NCI-H510A (cell line): ENCODE measurements around the gene HECTD4.
"Not testable (repeated sequence)": the region's sequence is repeated elsewhere in the genome, so short reads cannot be mapped to it uniquely, and the experiment has no call there.

ENCODE experiments used
- DNase-seq: peaks from one replicate; lab custom pipeline; 2025; lab: John Stamatoyannopoulos, UW

The HECTD4 gene

DNA sequence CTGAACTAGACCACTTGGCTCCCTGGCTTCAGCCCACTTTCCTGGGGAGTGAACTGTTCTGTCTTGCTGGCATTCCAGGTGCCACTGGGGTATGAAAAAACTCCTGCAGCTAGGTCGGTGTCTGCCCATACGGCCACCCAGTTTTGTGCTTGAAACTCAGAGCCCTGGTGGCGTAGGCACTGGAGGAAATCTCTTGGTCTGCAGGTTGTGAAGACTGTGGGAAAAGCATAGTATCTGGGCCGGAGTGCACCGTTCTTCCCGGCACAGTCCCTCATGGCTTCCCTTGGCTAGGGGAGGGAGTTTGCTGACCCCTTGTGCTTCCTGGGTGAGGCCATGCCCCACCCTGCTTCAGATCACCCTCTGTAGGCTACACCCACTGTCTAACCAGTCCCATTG is 223.1 kb downstream of the HECTD4 start:
- no peak for DNase-seq

DNA sequence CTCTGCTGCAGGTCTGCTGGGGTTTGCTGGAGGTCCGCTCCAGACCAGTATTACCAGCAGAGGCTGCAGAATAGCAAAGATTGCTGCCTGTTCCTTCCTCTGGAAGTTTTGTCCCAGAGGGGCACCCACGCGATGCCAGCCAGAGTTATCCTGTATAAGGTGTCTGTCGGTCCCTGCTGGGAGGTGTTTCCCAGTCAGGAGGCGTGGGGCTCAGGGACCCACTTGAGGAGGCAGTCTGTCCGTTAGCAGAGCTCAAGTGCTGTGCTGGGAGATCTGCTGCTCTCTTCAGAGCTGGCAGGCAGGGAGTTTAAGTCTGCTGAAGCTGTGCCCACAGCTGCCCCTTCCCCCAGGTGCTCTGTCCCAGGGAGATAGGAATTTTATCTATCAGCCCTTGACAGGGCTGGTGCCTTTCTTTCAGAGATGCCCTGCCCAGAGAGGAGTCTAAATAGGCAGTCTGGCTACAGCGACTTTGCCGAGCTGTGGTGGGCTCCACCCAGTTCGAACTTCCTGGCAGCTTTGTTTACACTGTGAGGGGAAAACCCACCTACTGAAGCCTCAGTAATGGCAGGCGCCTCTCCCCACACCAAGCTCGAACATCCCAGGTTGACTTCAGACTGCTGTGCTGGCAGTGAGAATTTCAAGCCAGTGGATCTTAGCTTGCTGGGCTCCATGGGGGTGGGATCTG is 223.6 kb downstream of the HECTD4 start:
- not testable (repeated sequence) for DNase-seq

GRCh38 chr12:112153893-112154219 is 228.4 kb downstream of the HECTD4 start:
- no peak for DNase-seq

DNA sequence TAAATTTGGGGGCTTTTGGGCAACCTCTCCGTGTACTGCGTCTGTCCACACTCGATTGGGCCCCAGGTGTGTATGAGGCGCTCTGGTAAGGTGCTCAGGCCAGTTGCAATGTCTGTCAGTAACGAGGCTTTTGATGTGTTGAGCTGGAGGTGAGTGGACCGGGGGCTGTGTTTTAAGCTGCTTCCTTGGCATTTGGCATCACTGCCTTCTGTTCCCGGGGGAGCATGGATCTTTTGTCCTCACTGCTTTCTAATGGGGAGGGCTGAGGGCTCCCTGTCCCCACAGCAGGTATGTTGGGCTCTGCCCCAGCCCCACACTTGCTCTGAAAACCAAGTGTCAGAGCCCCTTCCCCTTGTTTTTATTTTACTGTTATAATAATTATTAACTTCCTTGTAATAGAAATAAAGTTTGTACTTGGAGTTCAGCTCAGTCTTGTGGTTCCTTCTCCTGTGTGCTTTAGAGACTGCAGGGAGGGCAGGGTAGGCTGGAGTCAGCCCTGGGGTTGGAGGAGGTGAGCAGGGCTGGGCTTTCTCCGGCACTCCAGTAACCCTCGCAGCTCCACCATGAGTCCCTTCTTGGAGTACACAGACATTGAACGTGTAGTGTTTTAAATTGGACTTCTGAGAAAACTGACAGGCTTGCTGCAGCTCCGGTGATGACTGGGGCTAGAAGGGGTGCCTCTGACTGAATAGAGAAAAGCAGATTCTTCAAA is 228.9 kb downstream of the HECTD4 start:
- DNase-seq, result no peak

DNA sequence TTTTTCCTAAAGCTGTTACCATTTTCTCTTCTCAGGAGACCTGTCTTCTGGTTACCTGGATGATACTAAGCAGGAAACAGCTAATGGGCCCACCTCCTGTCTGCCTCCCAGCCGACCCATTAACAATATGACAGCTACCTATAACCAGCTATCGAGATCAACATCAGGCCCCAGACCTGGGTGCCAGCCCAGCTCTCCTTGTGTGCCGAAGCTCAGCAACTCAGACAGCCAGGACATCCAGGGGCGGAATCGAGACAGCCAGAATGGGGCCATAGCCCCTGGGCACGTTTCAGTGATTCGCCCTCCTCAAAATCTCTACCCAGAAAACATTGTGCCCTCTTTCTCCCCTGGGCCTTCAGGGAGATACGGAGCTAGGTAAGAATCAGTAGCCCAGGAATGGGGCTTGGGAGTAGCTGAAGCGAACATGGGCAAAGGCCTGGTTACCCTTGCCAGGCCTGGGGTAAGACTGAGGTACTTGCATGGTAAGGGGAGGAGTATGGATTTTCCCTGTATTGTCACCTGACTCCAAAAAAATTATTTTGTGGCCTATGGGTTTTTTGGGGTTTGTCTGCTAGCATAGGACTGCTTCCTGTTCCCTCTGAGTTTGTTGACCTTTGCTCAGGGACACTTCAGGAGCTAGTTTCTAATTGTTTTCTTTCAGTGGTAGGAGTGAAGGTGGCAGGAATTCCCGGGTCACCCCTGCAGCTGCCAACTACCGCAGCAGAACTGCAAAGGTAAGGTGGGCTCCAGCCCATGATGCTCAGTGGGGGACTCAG is 230.3 kb downstream of the HECTD4 start:
- DNase-seq, result no peak

GRCh38 chr12:112149596-112149995 is 232.6 kb downstream of the HECTD4 start:
- no peak for DNase-seq

GRCh38 chr12:112148031-112148513 is 234.2 kb downstream of the HECTD4 start:
- DNase-seq, result no peak

DNA sequence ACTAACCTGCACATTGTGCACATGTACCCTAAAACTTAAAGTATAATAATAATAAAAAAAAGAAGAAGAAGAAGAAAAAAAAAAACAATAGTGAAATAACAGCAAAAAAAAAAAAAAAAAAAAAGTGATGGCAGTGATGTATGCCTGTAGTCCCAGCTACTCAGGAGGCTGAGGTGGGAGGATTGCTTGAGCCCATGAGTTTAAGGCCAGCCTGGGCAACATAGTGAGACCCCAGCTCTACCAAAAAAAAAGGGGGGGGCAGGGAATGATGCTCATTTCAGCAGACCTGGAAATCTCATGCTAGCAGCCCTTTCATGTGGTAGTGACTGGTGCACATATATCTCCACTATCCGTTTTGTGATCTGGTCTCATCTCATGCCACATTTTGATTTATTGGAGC is 236.1 kb downstream of the HECTD4 start:
- no peak for DNase-seq

- no peak for DNase-seq
Observed at GRCh38 chr12:112140728-112141127, 241.5 kb downstream of the HECTD4 start.

- no peak for DNase-seq
Observed at GRCh38 chr12:112134731-112135130, 247.5 kb downstream of the HECTD4 start.

- DNase-seq, result no peak
Observed at GRCh38 chr12:112133418-112133817, 248.8 kb downstream of the HECTD4 start.

GRCh38 chr12:112131686-112132085 is 250.5 kb downstream of the HECTD4 start:
- no peak for DNase-seq

- no peak for DNase-seq
Observed at GRCh38 chr12:112130441-112130998, 251.7 kb downstream of the HECTD4 start.

DNA sequence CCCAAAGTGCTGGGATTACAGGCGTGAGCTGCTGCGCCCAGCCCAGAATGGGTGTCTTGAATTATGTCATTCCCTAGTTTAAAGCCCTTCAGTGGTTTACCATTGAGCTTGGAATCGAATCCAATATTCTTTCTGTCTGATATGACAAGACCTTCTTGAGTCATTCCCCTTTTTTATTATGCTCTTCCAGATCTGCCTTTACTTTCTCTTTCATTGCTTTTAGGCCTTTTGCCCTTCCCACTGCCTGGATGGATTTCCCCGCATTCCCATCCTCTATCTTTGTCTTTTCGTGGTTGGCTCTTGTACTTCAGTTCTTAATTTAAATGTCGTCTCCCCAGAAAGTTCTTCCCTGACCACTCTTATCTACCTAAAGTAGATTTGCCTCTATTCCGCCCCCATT is 255.3 kb downstream of the HECTD4 start:
- DNase-seq, result no peak

DNA sequence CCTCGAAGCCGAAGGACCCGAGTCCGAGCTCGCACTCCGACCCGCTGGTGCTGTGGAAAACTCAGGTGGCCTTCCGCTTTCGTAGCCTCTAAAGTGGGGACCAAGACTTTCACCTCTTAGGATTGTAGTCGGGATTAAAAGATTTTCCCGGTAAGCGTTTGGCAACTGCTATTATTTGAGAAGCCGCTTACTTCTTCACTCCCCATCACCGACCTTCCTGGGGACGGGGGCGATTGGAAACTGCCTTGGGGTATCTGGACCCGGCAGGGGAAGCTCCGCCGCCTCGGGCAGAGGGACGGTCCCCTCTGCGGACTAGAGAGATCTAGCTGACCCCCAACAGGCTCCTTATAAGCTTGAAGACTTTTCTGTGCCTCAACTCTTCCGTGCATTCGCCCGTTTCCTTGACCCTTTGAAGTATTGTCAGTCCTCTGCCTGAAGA is 256.2 kb downstream of the HECTD4 start:
- no peak for DNase-seq

GRCh38 chr12:112125250-112125999 is 256.8 kb downstream of the HECTD4 start, which contains the start of gene TRAFD1:
TRAFD1 (plus strand) TSS chr12:112125560; CDS start chr12:112130523, 4,963 bp downstream.
- DNase-seq, result peak; percentile 97

- DNase-seq, result no peak
Observed at GRCh38 chr12:112124918-112125249, 257.3 kb downstream of the HECTD4 start.

DNA sequence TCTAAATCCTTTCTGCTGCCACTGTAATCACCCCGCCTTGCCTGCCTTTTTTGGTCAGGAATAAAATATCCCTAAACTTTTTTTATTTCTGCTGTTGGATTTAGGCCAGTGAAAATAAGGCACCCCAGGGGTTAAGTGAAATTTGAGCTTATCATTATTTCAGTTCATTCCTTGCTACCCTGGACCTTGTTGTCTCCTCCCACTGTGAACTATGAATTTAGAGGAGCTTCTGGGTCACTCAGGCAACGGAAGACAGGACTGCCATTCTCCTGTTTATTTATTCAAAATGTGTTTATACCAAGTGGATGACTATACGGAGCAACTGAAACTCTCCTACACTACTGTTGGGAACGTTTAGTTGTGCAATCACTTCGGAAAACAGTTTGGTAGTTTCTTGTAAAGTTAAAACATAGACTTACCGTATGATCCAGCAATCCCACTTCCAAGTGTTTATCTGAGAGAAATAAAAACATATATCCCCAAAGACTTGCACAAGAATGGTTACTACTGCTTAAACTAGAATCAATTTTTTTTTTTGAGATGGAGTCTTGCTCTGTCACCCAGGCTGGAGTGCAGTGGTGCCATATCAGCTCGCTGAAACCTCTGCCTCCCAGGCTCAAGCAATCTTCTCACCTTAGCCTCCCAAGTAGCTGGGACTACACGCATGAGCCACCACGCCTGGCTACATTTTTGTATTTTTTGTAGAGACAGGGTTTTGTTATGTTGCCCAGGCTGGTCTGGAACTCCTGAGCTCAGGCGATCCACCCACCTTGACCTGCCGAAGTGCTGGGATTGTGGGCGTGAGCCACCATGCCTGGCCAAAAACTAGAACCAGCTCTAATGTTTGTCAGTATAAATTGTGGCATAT is 259.2 kb downstream of the HECTD4 start:
- DNase-seq, result no peak

GRCh38 chr12:112121780-112122565 is 260.3 kb downstream of the HECTD4 start:
- no peak for DNase-seq

DNA sequence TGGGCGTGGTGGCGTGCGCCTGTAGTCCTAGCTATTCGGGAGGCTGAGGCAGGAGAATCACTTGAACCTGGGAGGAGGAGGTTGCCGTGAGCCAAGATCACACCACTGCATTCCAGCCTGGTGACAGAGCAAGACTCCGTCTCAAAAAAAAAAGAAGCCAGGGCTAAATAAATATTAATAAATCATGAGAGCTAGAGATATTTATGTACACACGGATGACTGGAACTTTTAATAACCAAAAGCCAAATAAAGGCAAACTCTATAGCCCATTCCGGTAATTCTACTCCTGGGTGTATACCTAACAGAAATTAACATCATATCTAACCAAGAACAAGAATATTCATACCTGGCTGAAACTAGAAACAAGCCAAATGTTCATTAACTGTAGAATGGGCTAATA is 264.5 kb downstream of the HECTD4 start:
- no peak for DNase-seq
